GM03348 (cell line): ENCODE data around the gene LTB4R2.
A peak's percentile ranks its signal among the peaks of the same experiment; 100 is the strongest.
"Not testable (repeated sequence)": the region's sequence is repeated elsewhere in the genome, so short reads cannot be mapped to it uniquely, and the experiment has no call there.

Source experiments
- DNase-seq: peaks from one replicate; pipeline ENCODE4 v3.0.0; 2012; ENCODE audit warnings: low spot score

The LTB4R2 gene

GRCh38 chr14:24340606-24341005 is 30.7 kb downstream of the LTB4R2 start:
- DNase-seq, result no peak

- DNase-seq, result no peak
These were observed 32.9 kb downstream of the LTB4R2 start for GRCh38 chr14:24342889-24343288.

GRCh38 chr14:24343795-24344660 is 34.1 kb downstream of the LTB4R2 start:
- DNase-seq, result peak; percentile 1

- peak; percentile 0 for DNase-seq
These were observed 37.2 kb downstream of the LTB4R2 start for GRCh38 chr14:24347134-24347533.

- DNase-seq, result no peak
These were observed 38.2 kb downstream of the LTB4R2 start for GRCh38 chr14:24348186-24348585.

- no peak for DNase-seq
These were observed 39.8 kb downstream of the LTB4R2 start for GRCh38 chr14:24349742-24350141.

GRCh38 chr14:24351517-24351916 is 41.6 kb downstream of the LTB4R2 start:
- peak; percentile 37 for DNase-seq

GRCh38 chr14:24353559-24354481 is 43.9 kb downstream of the LTB4R2 start:
- peak; percentile 54 for DNase-seq

- DNase-seq, result not testable (repeated sequence)
These were observed 44.5 kb downstream of the LTB4R2 start for GRCh38 chr14:24354482-24354825.

GRCh38 chr14:24355009-24355408 is 45.1 kb downstream of the LTB4R2 start:
- DNase-seq, result no peak

GRCh38 chr14:24356208-24356607 is 46.3 kb downstream of the LTB4R2 start:
- no peak for DNase-seq

- DNase-seq, result no peak
These were observed 50.3 kb downstream of the LTB4R2 start for GRCh38 chr14:24360281-24360680.

- DNase-seq, result no peak
These were observed 51.4 kb downstream of the LTB4R2 start for GRCh38 chr14:24361326-24361725.
